Measurements from ENCODE around the gene SUSD4. TPM values are rescaled to one million over a fixed set of nuclear protein-coding genes. Genes with fewer than 3 reads are reported as not detected.

The SUSD4 gene
- total RNA-seq, 2 donors from 2014 or later: 8.8 to 32.6 TPM

GRCh38 chr1:223332997-223333396, 31.0 kb downstream of the SUSD4 start:
- no peaks in the 10 kb centered on the region for H3K9me3 ChIP-seq (ENCODE audit: control insufficient read depth, low read length, poor library complexity, severe bottlenecking)
- no peak for DNase-seq
- Mint-ChIP-seq H3K4me3 (no peak overlapping the region), H3K36me3 (ENCODE audit: low read depth) (no peaks in the 10 kb centered on the region), H3K27me3 (no peaks in the 10 kb centered on the region), H3K4me1 (peaks cover 7% of the 10 kb centered on the region), H3K27ac (no peak overlapping the region)
- ATAC-seq: no peak

GRCh38 chr1:223331929-223332328, 32.0 kb downstream of the SUSD4 start:
- DNase-seq (no peak), ATAC-seq (no peak)
- H3K4me3 Mint-ChIP-seq: no peak overlapping the region
- no peak overlapping the region for H3K27ac Mint-ChIP-seq
- H3K9me3 ChIP-seq (ENCODE audit: control insufficient read depth, low read length, poor library complexity, severe bottlenecking): no peaks in the 10 kb centered on the region
- H3K4me1 Mint-ChIP-seq: peaks cover 7% of the 10 kb centered on the region
- H3K27me3 Mint-ChIP-seq: no peaks in the 10 kb centered on the region
- H3K36me3 Mint-ChIP-seq (ENCODE audit: low read depth): no peaks in the 10 kb centered on the region

GRCh38 chr1:223331301-223331700, 32.7 kb downstream of the SUSD4 start:
- Mint-ChIP-seq H3K27me3 (no peaks in the 10 kb centered on the region), H3K4me3 (no peak overlapping the region), H3K4me1 (peaks cover 7% of the 10 kb centered on the region), H3K27ac (no peak overlapping the region), H3K36me3 (ENCODE audit: low read depth) (no peaks in the 10 kb centered on the region)
- DNase-seq (no peak), ATAC-seq (peak; percentile 40)
- H3K9me3 ChIP-seq (ENCODE audit: control insufficient read depth, low read length, poor library complexity, severe bottlenecking): no peaks in the 10 kb centered on the region

GRCh38 chr1:223330466-223330865, 33.5 kb downstream of the SUSD4 start:
- ATAC-seq: no peak
- Mint-ChIP-seq H3K4me1 (peaks cover 7% of the 10 kb centered on the region), H3K27me3 (no peaks in the 10 kb centered on the region), H3K4me3 (no peak overlapping the region), H3K27ac (no peak overlapping the region), H3K36me3 (ENCODE audit: low read depth) (no peaks in the 10 kb centered on the region)
- no peak for DNase-seq
- no peaks in the 10 kb centered on the region for H3K9me3 ChIP-seq (ENCODE audit: control insufficient read depth, low read length, poor library complexity, severe bottlenecking)

- no peaks in the 10 kb centered on the region for H3K9me3 ChIP-seq (ENCODE audit: control insufficient read depth, low read length, poor library complexity, severe bottlenecking)
- no peak for DNase-seq
- Mint-ChIP-seq H3K4me1 (peaks cover 7% of the 10 kb centered on the region), H3K27ac (no peak overlapping the region), H3K27me3 (no peaks in the 10 kb centered on the region), H3K36me3 (ENCODE audit: low read depth) (no peaks in the 10 kb centered on the region), H3K4me3 (no peak overlapping the region)
- no peak for ATAC-seq
These were observed 34.1 kb downstream of the SUSD4 start for GRCh38 chr1:223329664-223330415.

- Mint-ChIP-seq H3K4me1 (peaks cover 7% of the 10 kb centered on the region), H3K27ac (no peak overlapping the region), H3K36me3 (ENCODE audit: low read depth) (no peaks in the 10 kb centered on the region), H3K27me3 (no peaks in the 10 kb centered on the region), H3K4me3 (no peak overlapping the region)
- DNase-seq (no peak), ATAC-seq (no peak)
- H3K9me3 ChIP-seq (ENCODE audit: control insufficient read depth, low read length, poor library complexity, severe bottlenecking): no peaks in the 10 kb centered on the region
These were observed 34.7 kb downstream of the SUSD4 start for GRCh38 chr1:223329252-223329651.

GRCh38 chr1:223328566-223328965, 35.4 kb downstream of the SUSD4 start:
- ATAC-seq (no peak), DNase-seq (no peak)
- no peaks in the 10 kb centered on the region for H3K9me3 ChIP-seq (ENCODE audit: control insufficient read depth, low read length, poor library complexity, severe bottlenecking)
- Mint-ChIP-seq H3K4me1 (peaks cover 12% of the 10 kb centered on the region), H3K27ac (no peak overlapping the region), H3K27me3 (no peaks in the 10 kb centered on the region), H3K36me3 (ENCODE audit: low read depth) (no peaks in the 10 kb centered on the region), H3K4me3 (no peak overlapping the region)

- ATAC-seq: no peak
- no peaks in the 10 kb centered on the region for H3K36me3 Mint-ChIP-seq (ENCODE audit: low read depth)
These were observed 37.2 kb downstream of the SUSD4 start for GRCh38 chr1:223326776-223327175.

GRCh38 chr1:223323491-223324484, 40.2 kb downstream of the SUSD4 start:
- H3K4me1 Mint-ChIP-seq: peaks cover 16% of the 10 kb centered on the region
- H3K36me3 Mint-ChIP-seq (ENCODE audit: low read depth): no peaks in the 10 kb centered on the region
- DNase-seq (no peak), ATAC-seq (peak; percentile 37)
- H3K27ac Mint-ChIP-seq: peak overlapping the region; percentile 32
- no peaks in the 10 kb centered on the region for H3K27me3 Mint-ChIP-seq
- no peaks in the 10 kb centered on the region for H3K9me3 ChIP-seq (ENCODE audit: control insufficient read depth, low read length, poor library complexity, severe bottlenecking)
- peak overlapping the region; percentile 63 for H3K4me3 Mint-ChIP-seq

More at GRCh38 chr1:223326776-223327175, 37.2 kb downstream of the SUSD4 start:
- Mint-ChIP-seq H3K27me3 (no peaks in the 10 kb centered on the region), H3K4me1 (peaks cover 19% of the 10 kb centered on the region), H3K4me3 (no peak overlapping the region), H3K27ac (no peak overlapping the region)
- DNase-seq: no peak
- H3K9me3 ChIP-seq (ENCODE audit: control insufficient read depth, low read length, poor library complexity, severe bottlenecking): no peaks in the 10 kb centered on the region

- H3K27me3 Mint-ChIP-seq: no peaks in the 10 kb centered on the region
- ATAC-seq: no peak
- H3K4me1 Mint-ChIP-seq: peaks cover 15% of the 10 kb centered on the region
- peak overlapping the region; percentile 63 for H3K4me3 Mint-ChIP-seq
- no peaks in the 10 kb centered on the region for H3K9me3 ChIP-seq (ENCODE audit: control insufficient read depth, low read length, poor library complexity, severe bottlenecking)
- no peak for DNase-seq
- peak overlapping the region; percentile 32 for H3K27ac Mint-ChIP-seq
- no peaks in the 10 kb centered on the region for H3K36me3 Mint-ChIP-seq (ENCODE audit: low read depth)
These were observed 41.1 kb downstream of the SUSD4 start for GRCh38 chr1:223322868-223323267.

GRCh38 chr1:223320959-223321358, 43.0 kb downstream of the SUSD4 start:
- H3K27me3 Mint-ChIP-seq: no peaks in the 10 kb centered on the region
- H3K27ac Mint-ChIP-seq: no peak overlapping the region
- ATAC-seq (no peak), DNase-seq (no peak)
- H3K9me3 ChIP-seq (ENCODE audit: control insufficient read depth, low read length, poor library complexity, severe bottlenecking): no peaks in the 10 kb centered on the region
- H3K4me1 Mint-ChIP-seq: peaks cover 16% of the 10 kb centered on the region
- no peak overlapping the region for H3K4me3 Mint-ChIP-seq
- no peaks in the 10 kb centered on the region for H3K36me3 Mint-ChIP-seq (ENCODE audit: low read depth)

GRCh38 chr1:223319905-223320580, 43.9 kb downstream of the SUSD4 start:
- DNase-seq: no peak
- ATAC-seq: no peak
- no peak overlapping the region for H3K27ac Mint-ChIP-seq
- H3K4me3 Mint-ChIP-seq: no peak overlapping the region
- H3K9me3 ChIP-seq (ENCODE audit: control insufficient read depth, low read length, poor library complexity, severe bottlenecking): no peaks in the 10 kb centered on the region
- H3K36me3 Mint-ChIP-seq (ENCODE audit: low read depth): no peaks in the 10 kb centered on the region
- H3K27me3 Mint-ChIP-seq: no peaks in the 10 kb centered on the region
- H3K4me1 Mint-ChIP-seq: peaks cover 19% of the 10 kb centered on the region

GRCh38 chr1:223319398-223319797, 44.6 kb downstream of the SUSD4 start:
- Mint-ChIP-seq H3K27me3 (no peaks in the 10 kb centered on the region), H3K27ac (no peak overlapping the region), H3K36me3 (ENCODE audit: low read depth) (no peaks in the 10 kb centered on the region), H3K4me1 (peaks cover 19% of the 10 kb centered on the region), H3K4me3 (no peak overlapping the region)
- ATAC-seq (no peak), DNase-seq (no peak)
- no peaks in the 10 kb centered on the region for H3K9me3 ChIP-seq (ENCODE audit: control insufficient read depth, low read length, poor library complexity, severe bottlenecking)
